Subcutaneous adipose tissue (tissue), 4 donors: ENCODE data around the gene CSNK2A2. TPM values are rescaled to one million over a fixed set of nuclear protein-coding genes. Genes with fewer than 3 reads are reported as not detected.

Source experiments
- CTCF ChIP-seq: fragments of 450-650 bp; IDR thresholded peaks from one replicate; pipeline ENCODE4 v1.5.1; 2016; ENCODE audit warnings: low read depth, mild to moderate bottlenecking, control low read depth, antibody characterized with exemption, moderate library complexity
- total RNA-seq, 4 donors: library from RNA; depleted of rRNA; stranded (reverse); fragments of >200 nt; gene quantifications; one replicate each; pipeline ENCODE4 v1.1.0, GENCODE V29; 2016

CSNK2A2 gene
- total RNA-seq, 4 donors from 2014 or later, result 49.3 to 62.2 (median 55.0) TPM

GRCh38 chr16:58187092-58187491 is 10.8 kb downstream of the CSNK2A2 start:
- TF ChIP-seq CTCF, result no peak

GRCh38 chr16:58186176-58186944 is 11.5 kb downstream of the CSNK2A2 start:
- TF ChIP-seq CTCF, result no peak

- no peak for TF ChIP-seq CTCF
Observed at GRCh38 chr16:58177353-58177710, 20.6 kb downstream of the CSNK2A2 start.

GRCh38 chr16:58176608-58177352 is 21.1 kb downstream of the CSNK2A2 start:
- no peak for TF ChIP-seq CTCF

GRCh38 chr16:58170223-58170622 is 27.7 kb downstream of the CSNK2A2 start:
- TF ChIP-seq CTCF, result no peak

- no peak for TF ChIP-seq CTCF
Observed at GRCh38 chr16:58160855-58161254, 37.1 kb downstream of the CSNK2A2 start.

- no peak for TF ChIP-seq CTCF
Observed at GRCh38 chr16:58158725-58159124, 39.2 kb downstream of the CSNK2A2 start.
